PC-9 (cell line): ENCODE measurements around the gene MRPS14. TPM values are rescaled to one million over a fixed set of nuclear protein-coding genes. Genes with fewer than 3 reads are reported as not detected.

ENCODE experiments used
- BruUV-seq: library from RNA; stranded (reverse); fragments of 400-500 nt; replicated peaks from 2 replicates; lab custom pipeline; 2021; lab: Mats Ljungman, UMichigan
- CTCF ChIA-PET: fragments of 300-600 bp; sonication (Branson Sonifier 250); formaldehyde crosslinking; loops from one replicate; lab custom pipeline; 2022; ENCODE audit warnings: antibody characterized with exemption; lab: Charles Lee
- POLR2A ChIA-PET: fragments of 300-600 bp; sonication (Branson Sonifier 250); formaldehyde crosslinking; loops from one replicate; lab custom pipeline; 2022; ENCODE audit warnings: antibody characterized with exemption; ENCODE audit not compliant: unreplicated experiment; lab: Charles Lee
- DNase-seq, 2 experiments: peaks; one replicate each; pipeline versions ENCODE4 v3.0.0 to v3.0.0-alpha.2; 2015 to 2022; ENCODE audit warnings: mixed read lengths in 1 of 2
- H2AFZ ChIP-seq: fragments of 200-600 bp; sonication (generic); 2 replicates; pipeline ENCODE4 v1.8.1; 2017; ENCODE audit warnings: antibody characterized with exemption
- H3F3A ChIP-seq: fragments of 200-600 bp; sonication (generic); 2 replicates; pipeline ENCODE4 v1.8.1; 2017; ENCODE audit warnings: antibody characterized with exemption, mild to moderate bottlenecking, low read depth; ENCODE audit not compliant: insufficient read depth
- H3K27ac ChIP-seq: fragments of 200-600 bp; sonication (generic); 2 replicates; pipeline ENCODE4 v1.6.1; 2016; ENCODE audit warnings: mixed run types
- H3K27me3 ChIP-seq: fragments of 200-600 bp; sonication (generic); 2 replicates; pipeline ENCODE4 v1.6.1; 2016; ENCODE audit warnings: low read depth, mixed run types; ENCODE audit not compliant: insufficient read depth
- H3K36me3 ChIP-seq: fragments of 200-600 bp; sonication (generic); 2 replicates; pipeline ENCODE4 v1.6.1; 2016; ENCODE audit warnings: low read depth, mixed run types
- H3K4me1 ChIP-seq: fragments of 200-600 bp; sonication (generic); replicated peaks from 2 replicates; pipeline ENCODE4 v1.6.1; 2016; ENCODE audit warnings: mixed run types; ENCODE audit not compliant: insufficient read depth
- H3K4me2 ChIP-seq: fragments of 200-600 bp; sonication (generic); 2 replicates; pipeline ENCODE4 v1.6.1; 2017; ENCODE audit warnings: mixed run types
- H3K4me3 ChIP-seq: fragments of 200-600 bp; sonication (generic); 2 replicates; pipeline ENCODE4 v1.6.1; 2016; ENCODE audit warnings: mixed run types
- H3K79me2 ChIP-seq: fragments of 200-600 bp; sonication (generic); 2 replicates; pipeline ENCODE4 v1.6.1; 2017; ENCODE audit warnings: low read depth, mixed run types
- H3K9me2 ChIP-seq: fragments of 200-600 bp; sonication (generic); 2 replicates; pipeline ENCODE4 v1.8.1; 2017; ENCODE audit warnings: mild to moderate bottlenecking; ENCODE audit not compliant: insufficient read depth
- H3K9me3 ChIP-seq: fragments of 200-600 bp; sonication (generic); 2 replicates; pipeline ENCODE4 v1.8.1; 2016; ENCODE audit warnings: low read depth; ENCODE audit not compliant: insufficient read depth
- H4K20me1 ChIP-seq: fragments of 200-600 bp; sonication (generic); 2 replicates; pipeline ENCODE4 v1.8.1; 2017; ENCODE audit not compliant: insufficient read depth
- EZH2 ChIP-seq: fragments of 200-600 bp; sonication (generic); IDR thresholded peaks from 2 replicates; pipeline ENCODE4 v1.8.0; 2017; ENCODE audit warnings: antibody characterized with exemption, low read depth
- intact Hi-C: fragments of 100-400 bp; cut with micrococcal nuclease; formaldehyde crosslinking; loops from one replicate; pipeline ENCODE4 v1.10.0; 2022; ENCODE audit not compliant: unreplicated experiment
- total RNA-seq: library from RNA; stranded (reverse); gene quantifications from 2 replicates; pipeline ENCODE4 v1.2.3, GENCODE V29; 2021
- TF ChIP-seq, protein P1 (sequence below): fragments of 200-600 bp; sonication (generic); conservative IDR thresholded peaks from 2 replicates; pipeline ENCODE4 v1.6.1; 2017; ENCODE audit warnings: mixed run types, antibody characterized with exemption, mild to moderate bottlenecking, moderate library complexity

The MRPS14 gene
- total RNA-seq, 1 experiment from 2014 or later: 28.8 TPM

DNA sequence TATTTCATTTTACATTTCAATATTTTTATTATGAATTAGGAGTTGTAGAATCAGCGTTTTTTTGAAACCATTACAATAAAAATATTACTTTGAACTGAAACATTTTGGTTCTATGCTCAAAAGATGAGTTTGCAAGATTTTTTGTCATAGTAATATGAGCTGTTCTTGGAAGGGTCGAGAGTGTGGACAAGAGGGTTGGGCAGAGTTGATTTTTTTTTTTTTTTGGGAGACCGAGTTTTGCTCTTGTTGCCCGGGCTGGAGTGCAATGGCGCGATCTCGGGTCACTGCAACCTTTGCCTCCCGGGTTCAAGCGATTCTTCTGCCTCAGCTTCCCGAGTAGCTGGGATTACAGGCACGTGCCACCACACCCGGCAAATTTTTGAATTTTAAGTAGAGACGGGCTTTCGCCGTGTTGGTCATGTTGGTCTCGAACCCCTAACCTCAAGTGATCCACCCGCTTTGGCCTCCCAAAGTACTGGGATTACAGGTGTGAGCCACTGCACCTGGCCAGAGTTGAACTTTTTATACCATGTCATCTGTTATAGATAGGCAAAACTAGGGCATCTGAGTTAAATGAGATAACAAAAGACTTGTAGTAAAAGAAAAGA, 20.2 kb downstream of the MRPS14 start:
- H3K27me3 ChIP-seq: no peaks in the 10 kb centered on the region
- no peak overlapping the region for H2AFZ ChIP-seq
- H3K4me2 ChIP-seq: peak overlapping the region; percentile 92; the same call in 1 of the 2 replicates
- CTCF ChIA-PET: no interaction called here
- H4K20me1 ChIP-seq: peaks cover 3% of the 10 kb centered on the region; the same call in 1 of the 2 replicates
- peaks cover 84% of the 10 kb centered on the region for H3K79me2 ChIP-seq
- no peaks in the 10 kb centered on the region for H3K9me2 ChIP-seq
- no TSS peak for BruUV-seq
- no peaks in the 10 kb centered on the region for H3K9me3 ChIP-seq
- TF ChIP-seq, protein P1, sequence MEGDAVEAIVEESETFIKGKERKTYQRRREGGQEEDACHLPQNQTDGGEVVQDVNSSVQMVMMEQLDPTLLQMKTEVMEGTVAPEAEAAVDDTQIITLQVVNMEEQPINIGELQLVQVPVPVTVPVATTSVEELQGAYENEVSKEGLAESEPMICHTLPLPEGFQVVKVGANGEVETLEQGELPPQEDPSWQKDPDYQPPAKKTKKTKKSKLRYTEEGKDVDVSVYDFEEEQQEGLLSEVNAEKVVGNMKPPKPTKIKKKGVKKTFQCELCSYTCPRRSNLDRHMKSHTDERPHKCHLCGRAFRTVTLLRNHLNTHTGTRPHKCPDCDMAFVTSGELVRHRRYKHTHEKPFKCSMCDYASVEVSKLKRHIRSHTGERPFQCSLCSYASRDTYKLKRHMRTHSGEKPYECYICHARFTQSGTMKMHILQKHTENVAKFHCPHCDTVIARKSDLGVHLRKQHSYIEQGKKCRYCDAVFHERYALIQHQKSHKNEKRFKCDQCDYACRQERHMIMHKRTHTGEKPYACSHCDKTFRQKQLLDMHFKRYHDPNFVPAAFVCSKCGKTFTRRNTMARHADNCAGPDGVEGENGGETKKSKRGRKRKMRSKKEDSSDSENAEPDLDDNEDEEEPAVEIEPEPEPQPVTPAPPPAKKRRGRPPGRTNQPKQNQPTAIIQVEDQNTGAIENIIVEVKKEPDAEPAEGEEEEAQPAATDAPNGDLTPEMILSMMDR: no peak
- no peak for TF ChIP-seq EZH2
- peaks cover 23% of the 10 kb centered on the region for H3K4me1 ChIP-seq
- no peak overlapping the region for H3K4me3 ChIP-seq
- intact Hi-C loops: no loop called here
- DNase-seq: no peak
- no peak overlapping the region for H3K27ac ChIP-seq
- peaks cover 12% of the 10 kb centered on the region for H3F3A ChIP-seq
- POLR2A ChIA-PET: no interaction called here
- H3K36me3 ChIP-seq: peaks cover 25% of the 10 kb centered on the region; the same call in 1 of the 2 replicates

DNA sequence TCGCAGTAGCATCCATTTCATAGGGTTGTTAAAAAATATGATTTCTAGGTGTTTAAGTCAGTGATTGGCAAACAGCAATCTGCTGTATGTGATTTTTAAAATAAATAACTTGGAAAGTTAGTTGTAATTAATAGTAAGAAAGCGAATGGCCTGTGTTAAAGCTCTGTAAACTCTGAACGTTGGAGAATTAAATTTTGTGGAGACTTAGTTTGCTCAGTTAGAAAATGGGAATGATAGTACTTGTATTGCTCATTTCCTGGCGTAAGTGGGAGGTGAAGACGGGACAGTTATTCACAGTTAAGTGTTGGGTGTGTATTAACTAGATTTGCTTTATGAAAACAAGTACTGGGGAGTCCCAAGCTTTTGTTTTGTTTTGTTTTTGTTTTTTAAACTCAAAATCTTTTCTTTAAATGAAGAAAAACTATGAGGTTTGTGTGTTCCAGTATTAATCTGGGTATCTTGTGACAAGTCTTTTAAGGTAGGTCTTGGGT, 22.5 kb downstream of the MRPS14 start:
- no peak for TF ChIP-seq EZH2
- TF ChIP-seq, protein P1: no peak
- BruUV-seq: no TSS peak
- Histone ChIP-seq H3K36me3 (0 out of 2 replicates have a peak, but pooled peaks cover 14% of the 10 kb centered on the region), H3K27ac (no peak overlapping the region; the same call in 1 of the 2 replicates), H4K20me1 (no peaks in the 10 kb centered on the region; the same call in 1 of the 2 replicates), H3K9me3 (no peaks in the 10 kb centered on the region), H3K79me2 (peaks cover 65% of the 10 kb centered on the region), H2AFZ (peak overlapping the region; percentile 93), H3K4me3 (peak overlapping the region; percentile 94), H3K4me2 (peak overlapping the region; percentile 92), H3K27me3 (no peaks in the 10 kb centered on the region), H3K9me2 (no peaks in the 10 kb centered on the region), H3F3A (peaks cover 12% of the 10 kb centered on the region), H3K4me1 (peaks cover 41% of the 10 kb centered on the region)
- POLR2A ChIA-PET: interaction anchor here (2.3 kb wide), 1 partner anchor 22 kb away, joined by 16 read pairs; the partner anchor contains the start of gene MRPS14
- no peak for DNase-seq
- CTCF ChIA-PET: interaction anchor here (0.8 kb wide), 1 partner anchor 125 kb away, joined by 6 read pairs; no protein-coding TSS in a partner anchor
- intact Hi-C loops: no loop called here

DNA sequence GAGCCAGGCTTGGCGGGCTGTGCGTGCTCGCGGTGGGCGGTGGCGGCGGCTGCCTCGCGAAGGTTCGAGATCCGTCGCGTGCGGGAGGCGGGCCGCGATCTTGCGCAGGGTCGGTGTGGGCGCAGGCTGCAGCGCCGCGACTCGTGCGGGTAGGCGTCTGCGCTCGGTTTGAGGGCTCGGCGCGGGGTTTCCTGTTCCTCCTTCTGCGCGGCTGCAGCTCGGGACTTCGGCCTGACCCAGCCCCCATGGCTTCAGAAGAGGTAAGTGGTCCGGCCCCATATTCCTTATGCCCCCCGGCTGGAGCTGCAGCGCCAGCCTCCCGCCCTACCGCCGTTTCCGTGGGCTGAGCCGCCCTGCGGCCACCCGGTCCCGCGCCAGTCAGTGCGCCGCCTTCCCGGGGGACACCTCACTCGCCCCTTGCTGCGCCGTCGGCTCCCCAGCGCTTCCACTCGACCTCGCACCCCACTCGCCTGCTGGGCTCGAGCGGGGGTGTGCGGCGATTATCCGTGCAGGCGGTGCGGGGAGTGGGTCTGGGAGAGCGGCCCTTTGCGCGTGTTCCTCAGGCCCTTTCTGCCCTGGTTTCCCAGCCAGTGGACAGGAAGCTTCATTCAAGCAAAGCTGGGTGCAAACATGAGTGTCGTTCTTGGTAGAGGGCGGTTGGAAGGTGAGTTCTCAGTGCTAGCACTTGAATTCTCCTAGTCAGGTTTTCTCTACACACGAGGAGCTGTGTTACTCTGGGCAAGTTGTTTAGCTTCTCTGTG, 23.1 kb downstream of the MRPS14 start, which contains the start of gene CACYBP:
CACYBP (plus strand) TSS at position 12 of the 761 bp plus-strand sequence; CDS start at position 246, 234 bp downstream.
- Histone ChIP-seq H2AFZ (peak within 1 kb of the TSS; percentile 93), H3K79me2 (peaks cover 59% of the 10 kb centered on the region), H3K27me3 (no peaks in the 10 kb centered on the region), H3K9me2 (no peaks in the 10 kb centered on the region), H3K27ac (peak within 1 kb of the TSS; percentile 97), H4K20me1 (no peaks in the 10 kb centered on the region; the same call in 1 of the 2 replicates), H3K4me1 (peaks cover 41% of the 10 kb centered on the region), H3K9me3 (no peaks in the 10 kb centered on the region), H3K4me2 (peak within 1 kb of the TSS; percentile 97), H3K4me3 (peak within 1 kb of the TSS; percentile 94), H3F3A (peaks cover 12% of the 10 kb centered on the region), H3K36me3 (0 out of 2 replicates have a peak, but pooled peaks cover 7% of the 10 kb centered on the region)
- intact Hi-C loops: loop anchor here (1.0 to 5.0 kb wide), 5 partner anchors 35 to 1132 kb away; partner anchors contain the start of gene ZBTB37
- POLR2A ChIA-PET: interaction anchor here (0.7 to 2.3 kb wide), 4 partner anchors 20 to 200 kb away, joined by 4 to 16 read pairs (median 6); partner anchors contain the start of gene MRPS14
- BruUV-seq: TSS peak; percentile 28
- TF ChIP-seq, protein P1: no peak
- TF ChIP-seq EZH2: no peak
- DNase-seq: no peak
- CTCF ChIA-PET: interaction anchor here (0.8 kb wide), 1 partner anchor 125 kb away, joined by 6 read pairs; no protein-coding TSS in a partner anchor
